Activated T-cell treated with anti-CD3 and anti-CD28 coated beads for 24 hours (primary cell): Measurements from ENCODE around the gene DHX30.
A peak's percentile ranks its signal among the peaks of the same experiment; 100 is the strongest.
"Not testable (repeated sequence)": the region's sequence is repeated elsewhere in the genome, so short reads cannot be mapped to it uniquely, and the experiment has no call there.

Experiments used
- DNase-seq: peaks from one replicate; pipeline ENCODE4 v3.0.0-alpha.2; 2020; ENCODE audit warnings: low read depth

Gene DHX30, protein sequence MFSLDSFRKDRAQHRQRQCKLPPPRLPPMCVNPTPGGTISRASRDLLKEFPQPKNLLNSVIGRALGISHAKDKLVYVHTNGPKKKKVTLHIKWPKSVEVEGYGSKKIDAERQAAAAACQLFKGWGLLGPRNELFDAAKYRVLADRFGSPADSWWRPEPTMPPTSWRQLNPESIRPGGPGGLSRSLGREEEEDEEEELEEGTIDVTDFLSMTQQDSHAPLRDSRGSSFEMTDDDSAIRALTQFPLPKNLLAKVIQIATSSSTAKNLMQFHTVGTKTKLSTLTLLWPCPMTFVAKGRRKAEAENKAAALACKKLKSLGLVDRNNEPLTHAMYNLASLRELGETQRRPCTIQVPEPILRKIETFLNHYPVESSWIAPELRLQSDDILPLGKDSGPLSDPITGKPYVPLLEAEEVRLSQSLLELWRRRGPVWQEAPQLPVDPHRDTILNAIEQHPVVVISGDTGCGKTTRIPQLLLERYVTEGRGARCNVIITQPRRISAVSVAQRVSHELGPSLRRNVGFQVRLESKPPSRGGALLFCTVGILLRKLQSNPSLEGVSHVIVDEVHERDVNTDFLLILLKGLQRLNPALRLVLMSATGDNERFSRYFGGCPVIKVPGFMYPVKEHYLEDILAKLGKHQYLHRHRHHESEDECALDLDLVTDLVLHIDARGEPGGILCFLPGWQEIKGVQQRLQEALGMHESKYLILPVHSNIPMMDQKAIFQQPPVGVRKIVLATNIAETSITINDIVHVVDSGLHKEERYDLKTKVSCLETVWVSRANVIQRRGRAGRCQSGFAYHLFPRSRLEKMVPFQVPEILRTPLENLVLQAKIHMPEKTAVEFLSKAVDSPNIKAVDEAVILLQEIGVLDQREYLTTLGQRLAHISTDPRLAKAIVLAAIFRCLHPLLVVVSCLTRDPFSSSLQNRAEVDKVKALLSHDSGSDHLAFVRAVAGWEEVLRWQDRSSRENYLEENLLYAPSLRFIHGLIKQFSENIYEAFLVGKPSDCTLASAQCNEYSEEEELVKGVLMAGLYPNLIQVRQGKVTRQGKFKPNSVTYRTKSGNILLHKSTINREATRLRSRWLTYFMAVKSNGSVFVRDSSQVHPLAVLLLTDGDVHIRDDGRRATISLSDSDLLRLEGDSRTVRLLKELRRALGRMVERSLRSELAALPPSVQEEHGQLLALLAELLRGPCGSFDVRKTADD

GRCh38 chr3:47802734-47803479, at the start of gene DHX30:
Gene DHX30 (plus strand): TSS chr3:47803138. CDS start chr3:47810684, 7,546 bp downstream.
- DNase-seq = peak; percentile 81

DNA sequence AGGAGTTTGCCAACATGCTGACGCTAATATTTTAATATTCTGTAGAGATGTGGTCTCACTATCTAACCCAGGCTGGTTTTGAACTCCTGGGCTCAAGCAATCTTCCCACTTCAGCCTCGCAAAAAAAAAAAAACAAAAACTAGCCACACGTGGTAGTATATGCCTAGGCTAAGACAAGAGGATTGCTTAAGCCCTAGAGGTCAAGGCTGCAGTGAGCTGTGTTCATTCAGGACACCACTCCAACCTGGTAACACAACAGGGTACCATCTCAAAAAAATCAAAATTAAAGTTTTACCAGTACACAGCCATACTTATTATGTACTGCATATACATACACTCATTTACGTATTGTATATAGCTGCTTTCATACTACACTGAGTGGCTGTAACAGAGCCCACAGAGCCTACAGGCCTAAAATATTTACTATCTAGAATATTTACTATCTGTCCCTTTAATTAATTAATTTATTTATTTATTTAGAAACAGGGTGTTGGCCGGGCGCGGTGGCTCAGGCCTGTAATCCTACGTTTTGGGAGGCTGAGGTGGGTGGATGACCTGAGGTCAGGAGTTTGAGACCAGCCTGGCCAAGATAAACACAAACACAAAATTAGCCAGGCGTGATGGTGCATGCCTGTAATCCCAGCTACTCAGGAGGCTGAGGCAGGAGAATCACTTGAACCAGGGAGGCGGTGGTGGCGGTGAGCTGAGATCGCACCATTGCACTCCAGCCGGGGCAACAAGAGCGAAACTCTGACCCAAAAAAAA, 44.5 kb upstream of the DHX30 start:
- DNase-seq = no peak

DNA sequence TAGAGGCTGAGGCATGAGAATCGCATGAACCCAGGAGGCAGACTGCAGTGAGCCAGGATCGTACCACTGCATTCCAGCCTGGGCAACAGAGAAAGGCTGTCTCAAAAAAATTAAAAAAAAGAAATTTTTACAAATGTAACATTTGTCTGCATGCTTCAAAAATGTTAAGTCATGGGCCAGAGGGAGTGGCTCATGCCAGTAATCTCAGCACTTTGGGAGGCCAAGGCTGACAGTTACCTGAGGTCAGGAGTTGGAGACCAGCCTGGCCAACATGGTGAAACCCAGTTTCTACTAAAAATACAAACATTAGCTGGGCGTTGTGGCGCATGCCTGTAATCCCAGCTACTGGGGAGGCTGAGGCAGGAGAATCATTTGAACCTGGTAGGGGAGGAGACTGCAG, 42.7 kb upstream of the DHX30 start:
- not testable (repeated sequence) for DNase-seq

DNA sequence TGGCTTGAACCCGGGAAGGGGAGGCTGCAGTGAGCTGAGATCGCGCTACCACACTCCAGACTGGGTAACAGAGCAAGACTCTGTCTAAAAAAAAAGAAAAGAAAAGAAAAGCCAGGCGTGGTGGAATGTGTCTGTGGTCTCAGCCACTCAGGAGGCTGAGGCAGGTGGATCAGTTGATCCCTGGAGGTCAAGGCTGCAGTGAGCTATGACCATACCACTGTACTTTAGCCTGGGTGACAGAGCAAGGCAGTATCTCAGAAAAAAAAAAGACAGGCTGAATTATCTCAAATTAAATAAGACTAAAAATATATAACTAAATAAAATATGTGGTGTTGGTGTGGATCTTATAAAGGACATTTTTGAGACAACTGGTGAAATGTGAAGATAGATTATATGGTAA, 41.9 kb upstream of the DHX30 start:
- DNase-seq = no peak

- DNase-seq = no peak
Measured at GRCh38 chr3:47762233-47762632, 40.7 kb upstream of the DHX30 start.

DNA sequence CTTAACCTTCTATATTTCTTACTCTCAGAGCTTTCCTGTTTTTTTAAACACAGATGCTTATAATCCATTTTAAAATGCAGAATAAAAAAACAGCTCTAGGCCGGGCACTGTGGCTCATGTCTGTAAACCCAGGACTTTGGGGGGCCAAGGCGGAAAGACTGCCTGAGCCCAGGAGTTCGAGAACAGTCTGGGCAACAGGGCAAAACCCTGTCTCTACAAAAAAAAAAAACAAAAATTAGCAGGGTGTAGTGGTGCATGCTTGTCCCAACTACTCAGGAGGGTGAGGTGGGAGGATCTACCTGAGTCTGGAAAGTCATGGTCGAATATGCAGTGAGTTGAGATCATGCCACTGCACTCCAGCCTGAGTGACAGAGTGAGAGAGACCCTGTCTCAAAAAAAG, 36.8 kb upstream of the DHX30 start:
- DNase-seq = no peak

DNA sequence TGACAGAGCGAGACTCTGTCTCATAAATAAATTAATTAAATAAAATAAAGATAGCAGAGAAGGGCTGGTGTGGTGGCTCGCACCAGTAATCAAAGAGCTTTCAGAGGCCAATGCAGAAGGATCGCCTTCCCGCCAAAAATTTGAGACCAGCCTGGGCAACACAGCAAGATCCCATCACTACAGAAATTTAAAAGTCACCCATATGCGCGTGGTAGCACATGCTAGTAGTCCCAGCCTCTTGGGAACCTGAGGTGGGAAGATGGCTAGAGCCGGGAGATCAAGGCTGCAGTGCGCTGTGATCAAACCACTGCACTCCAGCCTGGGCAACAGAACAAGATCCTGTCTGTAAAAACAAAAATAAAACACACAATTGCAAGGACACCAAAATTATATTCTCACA, 30.9 kb upstream of the DHX30 start:
- no peak for DNase-seq

DNA sequence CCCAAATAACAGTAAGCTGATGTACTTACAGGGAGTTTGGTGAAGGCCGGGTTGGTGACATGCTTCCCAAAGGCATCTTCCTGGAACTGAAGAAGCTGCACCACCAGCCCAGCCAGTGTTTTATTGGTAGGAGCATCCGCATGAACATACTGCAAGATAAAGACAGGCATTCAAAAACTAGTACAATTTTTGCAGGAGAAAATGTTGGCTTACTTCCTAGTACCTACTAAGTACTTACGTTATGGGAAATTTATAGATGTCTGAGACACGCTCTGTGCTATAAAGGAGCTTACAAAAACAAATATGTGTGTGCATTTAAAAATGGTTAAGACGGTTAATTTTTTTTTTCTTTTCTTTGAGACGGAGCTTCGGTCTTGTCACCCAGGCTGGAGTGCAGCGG, 30.1 kb upstream of the DHX30 start:
- no peak for DNase-seq

DNA sequence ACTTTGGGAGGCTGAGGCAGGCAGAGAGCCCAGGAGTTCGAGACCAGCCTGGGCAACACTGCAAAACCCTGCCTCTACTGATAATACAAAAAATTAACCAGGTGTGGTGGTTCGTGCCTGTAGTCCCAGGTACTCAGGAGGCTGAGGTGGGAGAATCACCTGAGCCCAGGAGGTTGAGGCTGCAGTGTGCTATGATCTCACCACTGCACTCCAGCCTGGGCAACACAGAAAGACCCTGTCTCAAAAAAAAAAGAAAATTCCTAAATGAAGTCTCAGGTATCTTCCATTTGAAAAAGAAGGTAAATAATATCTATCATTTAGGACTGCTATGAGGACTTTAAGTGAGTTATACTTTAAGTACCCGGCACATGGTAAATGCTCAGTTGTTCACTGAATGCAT, 24.2 kb upstream of the DHX30 start:
- DNase-seq = no peak

GRCh38 chr3:47780741-47781684, 21.9 kb upstream of the DHX30 start:
- DNase-seq = peak; percentile 57

- peak; percentile 97 for DNase-seq
Measured at GRCh38 chr3:47781685-47782445, 21.1 kb upstream of the DHX30 start, which contains the start of gene SMARCC1. Gene SMARCC1 (minus strand): TSS chr3:47781893. CDS start chr3:47781797, 96 bp downstream.

DNA sequence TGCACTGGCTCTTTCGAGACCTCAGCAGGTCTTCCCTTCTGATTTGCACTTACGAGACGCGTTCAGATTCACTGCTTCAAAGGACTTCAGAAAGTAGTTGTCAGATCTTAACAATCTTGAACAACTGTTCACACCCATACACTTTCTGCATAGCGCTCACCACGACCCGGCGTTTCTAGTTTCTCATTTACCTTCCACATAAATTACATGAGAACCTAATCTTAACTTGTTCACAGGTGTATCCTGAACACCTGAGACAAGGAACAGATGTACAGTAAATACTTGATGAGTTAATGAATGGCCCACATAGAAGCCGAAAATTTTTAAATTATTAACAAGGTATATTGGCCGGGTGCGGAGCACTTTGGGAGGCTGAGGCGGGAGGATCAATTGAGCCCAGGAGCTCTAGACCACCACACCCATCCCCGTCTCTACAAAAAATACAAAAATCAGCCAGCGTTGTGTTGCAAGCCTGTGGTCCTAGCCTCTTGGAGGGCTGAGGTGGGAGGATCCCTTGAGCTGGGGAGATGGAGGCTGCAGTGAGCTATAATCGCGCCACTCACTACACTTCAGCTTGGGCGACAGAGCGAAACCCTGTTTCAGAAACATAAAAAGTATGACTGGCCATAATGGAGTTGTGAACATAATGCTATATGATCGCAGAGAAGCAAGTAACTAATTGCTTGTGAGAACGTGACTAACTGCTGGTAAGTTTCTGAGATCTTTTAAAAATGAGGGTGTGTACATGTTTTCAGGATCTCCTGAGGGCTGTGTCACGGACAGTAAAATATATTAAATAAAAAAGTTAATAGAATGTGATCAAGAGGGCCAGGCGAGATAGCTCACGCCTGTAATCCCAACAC, 20.3 kb upstream of the DHX30 start:
- no peak for DNase-seq

GRCh38 chr3:47783673-47784072, 19.3 kb upstream of the DHX30 start:
- no peak for DNase-seq

DNA sequence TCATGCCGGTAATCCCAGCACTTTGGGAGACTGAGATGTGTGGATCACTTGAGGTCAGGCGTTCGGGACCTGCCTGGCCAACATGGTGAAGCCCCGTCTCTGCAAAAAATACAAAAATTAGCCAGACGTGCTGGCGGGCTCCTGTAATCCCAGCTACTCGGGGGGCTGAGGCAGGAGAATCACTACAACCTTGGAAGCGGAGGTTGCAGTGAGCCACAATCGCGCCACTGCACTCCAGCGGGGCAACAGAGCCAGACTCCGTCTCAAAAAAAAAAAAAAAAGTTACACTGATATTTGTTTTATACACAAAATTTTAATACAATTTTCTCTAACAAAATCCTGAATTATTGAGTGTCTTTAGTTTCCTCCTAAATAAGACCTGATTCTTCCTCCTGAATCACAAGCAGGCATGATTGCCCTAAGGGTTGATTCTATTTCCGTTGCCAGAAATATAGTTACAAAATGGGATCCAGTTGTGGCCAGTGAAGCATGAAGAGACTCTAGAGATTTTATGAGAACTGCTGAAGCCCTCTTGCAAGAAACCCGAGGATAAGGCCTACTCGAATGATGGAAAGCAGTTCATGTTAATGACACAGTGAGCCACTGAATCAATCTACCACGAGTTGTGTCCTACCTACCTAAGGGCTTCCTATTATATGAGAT, 11.6 kb upstream of the DHX30 start:
- DNase-seq = no peak

GRCh38 chr3:47792699-47793098, 10.2 kb upstream of the DHX30 start:
- no peak for DNase-seq

DNA sequence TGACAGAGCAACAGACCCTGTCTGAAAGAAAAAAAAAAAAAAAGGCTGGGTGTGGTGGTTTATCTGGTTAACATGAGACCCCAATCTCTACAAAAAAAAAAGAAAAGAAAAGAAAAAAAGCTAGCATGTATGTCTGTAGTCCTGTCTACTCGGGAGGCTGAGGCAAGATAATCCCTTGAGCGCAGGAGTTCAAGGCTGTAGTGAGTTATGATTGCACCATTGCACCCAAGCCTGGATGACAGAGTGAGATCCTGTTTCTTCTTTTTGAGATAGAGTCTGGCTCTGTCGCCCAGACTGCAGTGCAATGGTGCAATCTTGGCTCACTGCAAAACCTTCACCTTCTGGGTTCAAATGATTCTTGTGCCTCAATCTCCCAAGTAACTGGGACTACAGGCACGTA, 8.4 kb upstream of the DHX30 start:
- DNase-seq = no peak

DNA sequence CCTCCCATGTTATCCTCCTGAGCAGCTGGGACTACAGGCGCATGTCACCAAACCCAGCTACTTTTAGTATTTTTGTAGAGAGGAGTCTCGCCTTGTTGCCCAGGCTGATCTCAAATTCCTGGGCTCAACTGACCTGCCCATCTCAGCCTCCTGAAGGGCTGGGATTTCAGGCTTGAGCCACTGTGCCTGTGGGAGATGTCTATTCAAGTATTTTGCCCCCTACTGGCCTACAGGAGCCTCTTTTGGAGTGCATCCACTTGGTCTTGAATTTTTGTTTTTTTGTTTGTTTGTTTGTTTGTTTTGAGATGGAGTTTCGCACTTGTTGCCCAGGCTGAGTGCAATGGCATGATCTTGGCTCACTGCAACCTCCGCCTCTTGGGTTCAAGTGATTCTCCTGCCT, 3.2 kb upstream of the DHX30 start:
- no peak for DNase-seq
